Upper lobe of left lung (tissue), 4 donors: ENCODE measurements around the gene CEP128.

Experiments
- CTCF ChIP-seq, 6 experiments: fragments of 450-650 bp in 4 of 6; fragments of 200-600 bp in 2 of 6; sonication (generic) in 2 of 6; IDR thresholded peaks; one replicate each; pipeline ENCODE4 v1.5.1; 2016 to 2019; ENCODE audit warnings: antibody characterized with exemption in 6 of 6
- POLR2A ChIP-seq, 4 donors: fragments of 450-650 bp; IDR thresholded peaks; one replicate each; pipeline ENCODE4 v1.5.1; 2016 to 2017; ENCODE audit warnings: antibody characterized with exemption in 4 of 4, mild to moderate bottlenecking in 2 of 4

- no peak for TF ChIP-seq CTCF (IDR thresholded peaks at IDR 0.05)
- TF ChIP-seq POLR2A (IDR thresholded peaks at IDR 0.05): no peak
These were observed 263.1 kb downstream of the CEP128 start for GRCh38 chr14:80678436-80678835.
